ENCODE data around the gene CEP78. TPM values are rescaled to one million over a fixed set of nuclear protein-coding genes. Genes with fewer than 3 reads are reported as not detected.

The CEP78 gene
- total and polyA plus RNA-seq, 10 donors = 7.1 to 20.1 (median 16.2) TPM

DNA sequence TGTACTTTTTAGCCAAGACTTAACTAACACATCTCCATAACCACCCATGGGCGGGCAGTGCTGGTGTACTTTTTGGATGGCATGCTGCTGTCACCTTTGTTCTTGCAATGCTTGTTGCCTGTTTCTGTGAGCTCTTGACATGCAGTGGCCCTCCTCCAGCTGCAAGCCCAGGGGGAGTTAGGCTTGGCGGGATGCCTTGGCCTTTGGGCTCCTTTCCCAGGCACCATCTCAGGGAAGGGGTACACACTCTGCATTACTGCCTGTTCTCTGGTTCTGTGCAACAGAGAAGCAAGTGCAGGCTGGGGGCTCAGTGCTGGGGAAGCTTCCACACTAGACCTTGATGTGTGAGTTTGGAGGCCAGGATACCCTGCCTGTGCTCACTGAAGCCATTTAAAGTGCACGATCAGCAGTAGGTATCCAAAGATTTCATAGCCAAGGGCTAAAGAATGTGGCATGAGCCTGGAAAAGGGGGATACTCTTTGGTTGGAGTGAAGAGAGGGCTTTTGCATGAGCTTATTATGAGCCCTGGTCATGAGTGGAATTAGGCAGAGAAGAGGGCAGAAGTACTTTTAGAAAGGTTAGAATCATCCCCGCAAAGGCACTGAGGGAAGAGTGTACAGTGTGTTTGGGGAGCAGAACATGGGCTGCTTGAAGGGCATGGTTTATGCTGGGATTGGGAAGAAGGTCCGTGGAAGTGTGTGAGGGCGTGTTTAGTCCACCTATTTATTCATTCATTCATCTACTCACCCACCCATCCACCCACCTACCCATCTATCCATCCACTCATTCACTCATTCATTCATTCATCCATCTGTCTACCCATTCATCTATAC lies 83.5 kb downstream of the CEP78 start:
- 75 to 95% (median 95%) methylated on average over 6 of the region's 6 CpGs for WGBS, 5 donors
- DNase-seq = no peak
- Histone ChIP-seq H3K27ac (no peak overlapping the region), H3K36me3 (peaks cover 0 to 52% (median 4%) of the 10 kb centered on the region in 6 donors), H3K4me3 (no peak overlapping the region), H3K27me3 (replicated peaks in 1 of 7) (no peaks in the 10 kb centered on the region), H3K4me1 (no peaks in the 10 kb centered on the region), H3K9me3 (no peaks in the 10 kb centered on the region)
- intact Hi-C loops (cut with DNase I; ENCODE audit: low total_unique reads) = no loop called here
- TF ChIP-seq CTCF (IDR thresholded peaks at IDR 0.05 in 8 of 11, conservative IDR thresholded peaks at IDR 0.05 in 3 of 11) = no peak
- TF ChIP-seq POLR2A (IDR thresholded peaks at IDR 0.05) = no peak
- TF ChIP-seq POLR2AphosphoS5 (IDR thresholded peaks at IDR 0.05) = no peak

- Histone ChIP-seq H3K27ac (no peak overlapping the region), H3K9me3 (no peaks in the 10 kb centered on the region), H3K27me3 (replicated peaks in 1 of 7) (no peaks in the 10 kb centered on the region), H3K4me3 (no peak overlapping the region), H3K4me1 (peaks cover 0 to under 1% (median 0%) of the 10 kb centered on the region in 6 donors), H3K36me3 (peaks cover 0 to 52% (median 4%) of the 10 kb centered on the region in 6 donors)
- WGBS, 5 donors = 73 to 98% (median 86%) methylated on average over 4 of the region's 4 CpGs
- TF ChIP-seq POLR2AphosphoS5 (IDR thresholded peaks at IDR 0.05) (no peak), POLR2A (IDR thresholded peaks at IDR 0.05) (no peak), CTCF (IDR thresholded peaks at IDR 0.05 in 8 of 11, conservative IDR thresholded peaks at IDR 0.05 in 3 of 11) (no peak)
- intact Hi-C loops (cut with DNase I; ENCODE audit: low total_unique reads) = no loop called here
- no peak for DNase-seq
Measured at GRCh38 chr9:78320030-78320693, 84.3 kb downstream of the CEP78 start.

DNA sequence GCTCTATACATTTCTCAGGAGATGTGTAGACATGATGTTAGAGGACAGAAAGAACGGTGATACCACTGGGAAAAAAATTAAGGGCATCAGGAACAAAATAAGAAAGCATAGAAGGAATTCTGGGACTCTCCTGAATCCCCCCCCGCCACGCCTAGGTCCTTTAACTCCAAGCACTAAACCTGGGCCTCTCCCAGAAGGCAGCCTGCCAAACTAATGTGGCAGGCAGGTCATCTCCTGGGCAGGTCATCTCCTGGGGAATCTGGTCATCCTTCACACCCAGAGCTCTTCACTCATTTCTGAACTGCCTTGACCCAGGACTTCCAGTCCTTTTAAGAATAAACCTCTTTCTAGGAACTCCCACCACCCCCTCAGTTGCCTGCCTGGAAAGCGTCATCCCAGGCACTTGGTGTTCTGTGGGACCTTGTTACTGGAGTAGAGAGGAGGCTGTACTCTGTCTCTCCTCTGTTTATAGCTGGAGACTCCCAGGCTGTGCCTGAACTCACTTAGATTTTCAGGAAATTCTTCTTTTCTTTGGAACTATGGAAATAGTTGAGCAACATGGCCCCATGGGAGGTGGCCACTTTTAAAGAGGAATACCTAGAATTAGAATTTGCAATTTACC lies 85.1 kb downstream of the CEP78 start:
- Histone ChIP-seq H3K27me3 (replicated peaks in 1 of 7) (no peaks in the 10 kb centered on the region), H3K9me3 (no peaks in the 10 kb centered on the region), H3K4me1 (peaks cover 0 to 6% (median 0%) of the 10 kb centered on the region in 6 donors), H3K4me3 (no peak overlapping the region), H3K27ac (no peak overlapping the region), H3K36me3 (peaks cover 0 to 52% (median 4%) of the 10 kb centered on the region in 6 donors)
- 90 to 96% (median 95%) methylated on average over 4 of the region's 4 CpGs for WGBS, 5 donors
- TF ChIP-seq CTCF (IDR thresholded peaks at IDR 0.05 in 8 of 11, conservative IDR thresholded peaks at IDR 0.05 in 3 of 11) (no peak), POLR2A (IDR thresholded peaks at IDR 0.05) (no peak), POLR2AphosphoS5 (IDR thresholded peaks at IDR 0.05) (no peak)
- intact Hi-C loops (cut with DNase I; ENCODE audit: low total_unique reads) = no loop called here
- no peak for DNase-seq

- 90 to 96% (median 94%) methylated on average over 7 of the region's 7 CpGs for WGBS, 5 donors
Measured at GRCh38 chr9:78321505-78321904, 85.6 kb downstream of the CEP78 start.

More at GRCh38 chr9:78321505-78321904, 85.6 kb downstream of the CEP78 start:
- Histone ChIP-seq H3K4me3 (no peak overlapping the region), H3K36me3 (peaks cover 0 to 48% (median 4%) of the 10 kb centered on the region in 6 donors), H3K27ac (no peak overlapping the region), H3K27me3 (replicated peaks in 1 of 7) (no peaks in the 10 kb centered on the region), H3K9me3 (no peaks in the 10 kb centered on the region), H3K4me1 (peaks cover 0 to 6% (median 0%) of the 10 kb centered on the region in 6 donors)
- intact Hi-C loops (cut with DNase I; ENCODE audit: low total_unique reads) = no loop called here
- no peak for DNase-seq
- TF ChIP-seq POLR2AphosphoS5 (IDR thresholded peaks at IDR 0.05) = no peak
- TF ChIP-seq POLR2A (IDR thresholded peaks at IDR 0.05) = no peak
- no peak for TF ChIP-seq CTCF (IDR thresholded peaks at IDR 0.05 in 8 of 11, conservative IDR thresholded peaks at IDR 0.05 in 3 of 11)
